Activated CD8-positive, alpha-beta memory T cell treated with anti-CD3 and anti-CD28 coated beads for 4 hours (primary cell): ENCODE measurements around the gene DNM1.
A peak's percentile ranks its signal among the peaks of the same experiment; 100 is the strongest.

Experiments
- DNase-seq, 2 donors: peaks; one replicate each; pipeline ENCODE4 v3.0.0-alpha.2; 2020; ENCODE audit warnings: low read depth in 2 of 2

DNM1 gene

GRCh38 chr9:128205296-128205944 lies 2.2 kb downstream of the DNM1 start:
- no peak for DNase-seq

- no peak for DNase-seq
These were observed 3.3 kb downstream of the DNM1 start for GRCh38 chr9:128206484-128206883.

GRCh38 chr9:128206916-128207910 lies 4.0 kb downstream of the DNM1 start:
- no peak for DNase-seq

GRCh38 chr9:128208386-128208785 lies 5.2 kb downstream of the DNM1 start:
- no peak for DNase-seq

- no peak for DNase-seq
These were observed 5.9 kb downstream of the DNM1 start for GRCh38 chr9:128208946-128209669.

- DNase-seq: no peak
These were observed 8.2 kb downstream of the DNM1 start for GRCh38 chr9:128211186-128211980.

- no peak for DNase-seq
These were observed 8.8 kb downstream of the DNM1 start for GRCh38 chr9:128211981-128212281.

DNA sequence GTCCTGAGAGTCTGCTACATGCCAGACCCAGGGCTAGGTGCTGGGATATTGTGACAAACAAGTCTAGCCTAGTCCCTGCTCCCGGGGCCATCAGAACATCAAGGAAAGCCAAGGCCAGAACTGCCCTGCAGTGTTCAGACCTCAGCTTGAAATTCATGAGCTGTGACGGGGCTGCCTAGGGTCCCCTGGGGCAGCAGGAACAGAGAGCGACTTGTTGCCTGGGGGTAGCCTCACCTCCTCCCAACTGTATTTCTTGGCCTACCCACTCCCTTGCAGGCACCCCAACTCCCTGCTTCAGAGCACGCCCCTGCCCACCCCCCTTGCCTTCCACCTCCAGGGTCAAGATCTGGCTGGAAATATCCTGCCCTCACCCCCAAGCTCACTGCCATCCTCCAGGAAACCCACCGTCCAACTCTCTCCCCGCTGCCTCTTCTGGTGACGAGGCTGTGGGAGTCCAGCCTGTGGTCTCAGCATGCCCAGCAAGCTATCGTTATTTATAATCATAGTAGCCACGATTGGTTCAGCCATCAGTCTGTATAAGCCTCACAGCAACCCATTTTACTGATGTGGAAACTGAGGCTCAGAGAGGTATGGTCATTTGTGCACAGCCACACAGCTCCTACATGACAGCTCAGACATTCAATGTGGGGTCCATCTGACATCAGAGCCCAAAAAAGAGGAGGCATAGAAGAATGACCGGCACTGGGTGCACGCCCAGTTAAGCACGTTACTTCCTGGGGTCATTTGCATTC lies 10.7 kb downstream of the DNM1 start:
- no peak for DNase-seq

- no peak for DNase-seq
These were observed 11.7 kb downstream of the DNM1 start for GRCh38 chr9:128214571-128215490.

- no peak for DNase-seq
These were observed 12.6 kb downstream of the DNM1 start for GRCh38 chr9:128215491-128216409.

DNA sequence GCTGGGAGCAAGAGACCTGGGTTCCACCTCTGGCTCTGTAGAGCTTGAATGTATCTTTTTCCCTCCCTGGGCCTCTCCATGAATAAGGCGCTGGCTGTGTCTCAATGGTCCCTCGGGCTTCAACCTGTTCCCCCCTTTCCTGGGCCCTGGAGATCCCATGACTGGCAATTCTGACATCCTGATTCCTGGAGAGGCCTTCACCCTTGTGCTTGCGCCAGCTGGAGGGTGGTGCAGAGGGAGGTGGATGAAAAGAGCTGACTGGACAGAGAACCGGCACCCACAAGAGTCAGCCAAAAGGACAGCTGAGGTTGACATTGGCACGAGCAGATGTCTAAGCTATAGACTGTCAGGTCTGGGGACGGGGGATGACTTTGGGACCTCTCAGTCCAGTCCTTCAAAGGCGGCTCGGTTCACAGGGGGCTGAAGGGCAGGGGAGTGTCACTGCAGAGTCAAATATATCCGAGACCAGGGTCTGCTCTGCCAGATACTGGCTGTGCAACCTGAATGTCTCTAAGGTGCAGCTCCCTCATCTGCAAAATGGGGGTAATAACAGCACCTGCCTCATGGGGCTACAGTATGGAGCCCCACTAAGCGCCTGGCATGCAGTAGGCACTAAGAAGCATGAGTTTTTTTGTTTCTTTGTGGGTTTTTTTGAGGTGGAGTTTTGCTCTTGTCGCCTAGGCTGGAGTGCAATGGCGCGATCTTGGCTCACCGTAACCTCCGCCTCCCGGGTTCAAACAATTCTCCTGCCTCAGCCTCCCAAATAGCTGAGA lies 13.8 kb downstream of the DNM1 start:
- DNase-seq: no peak

GRCh38 chr9:128218172-128218517 lies 15.0 kb downstream of the DNM1 start:
- DNase-seq: no peak

- peak; percentile 78 to 84 for DNase-seq
These were observed 15.6 kb downstream of the DNM1 start for GRCh38 chr9:128218518-128219389.

DNA sequence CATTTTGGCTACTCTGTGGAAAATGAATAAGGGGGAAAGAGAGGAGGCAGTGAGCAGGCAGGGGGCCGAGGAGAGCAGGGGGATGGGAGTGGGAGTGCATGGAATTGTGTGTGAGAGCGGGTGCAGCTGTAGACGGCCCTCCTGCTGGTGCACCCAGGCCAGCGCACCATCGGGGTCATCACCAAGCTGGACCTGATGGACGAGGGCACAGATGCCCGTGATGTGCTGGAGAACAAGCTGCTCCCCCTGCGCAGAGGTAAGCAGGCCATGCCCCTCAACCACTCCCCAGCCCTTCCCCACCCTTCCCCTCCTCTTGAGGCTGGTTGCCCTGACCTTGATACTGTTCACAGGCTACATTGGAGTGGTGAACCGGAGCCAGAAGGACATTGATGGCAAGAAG lies 16.7 kb downstream of the DNM1 start:
- DNase-seq: no peak

- DNase-seq: no peak
These were observed 18.8 kb downstream of the DNM1 start for GRCh38 chr9:128222026-128222425.

DNA sequence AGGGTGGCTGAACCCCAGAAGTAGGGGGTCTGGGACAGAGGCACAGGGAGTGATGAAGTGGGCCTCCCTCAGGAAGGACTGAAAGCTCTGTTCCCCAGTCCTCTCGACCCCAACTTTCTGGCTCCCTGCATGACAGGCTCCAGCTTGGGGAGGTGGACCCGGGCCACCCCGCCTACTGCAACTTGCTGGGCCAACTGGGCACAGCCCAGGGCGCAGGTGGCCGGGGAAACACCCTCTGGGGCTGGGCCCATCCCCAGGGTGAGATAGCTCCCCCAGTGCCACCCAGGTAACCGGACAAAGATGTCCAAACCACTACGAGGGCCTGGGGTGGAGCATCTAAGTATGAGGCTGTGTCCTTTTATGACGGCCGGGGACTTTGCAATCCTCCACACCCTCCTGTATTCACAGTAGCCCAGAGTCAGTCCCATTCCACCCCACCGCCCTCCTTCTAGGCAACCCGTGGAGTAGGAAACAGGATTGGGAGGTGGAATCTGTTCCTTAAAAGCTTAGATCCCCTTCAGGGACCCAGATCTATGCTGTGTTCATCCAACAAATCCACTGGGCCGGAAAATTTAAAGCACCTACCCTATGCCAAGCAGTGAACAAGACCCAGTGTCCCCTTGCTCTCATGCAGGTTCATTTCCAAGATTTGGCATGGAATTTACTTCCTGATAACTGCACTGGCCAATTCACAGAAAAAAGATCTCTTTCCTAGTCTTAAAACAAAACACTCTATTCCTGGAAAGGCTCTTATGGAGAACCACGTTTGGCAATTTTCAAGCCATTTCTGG lies 19.9 kb downstream of the DNM1 start:
- DNase-seq: no peak
